ENCODE results near the gene JARID2.

JARID2 gene

GRCh38 chr6:15441215-15441868 lies 195.5 kb downstream of the JARID2 start:
- Histone ChIP-seq H3K36me3 (ENCODE audit: insufficient read depth, low read length) (no peaks in the 10 kb centered on the region; the same call in 1 of the 2 replicates), H3K9me3 (ENCODE audit: insufficient read depth, low read depth, low read length) (no peaks in the 10 kb centered on the region), H3K4me3 (ENCODE audit: low read length) (no peak overlapping the region), H3K27ac (ENCODE audit: low read depth, low read length) (no peak overlapping the region), H3K9ac (ENCODE audit: low read depth, low read length) (no peak overlapping the region), H3K27me3 (ENCODE audit: insufficient read depth, low read length) (no peaks in the 10 kb centered on the region), H3K4me1 (ENCODE audit: insufficient read depth, low read length) (peaks cover 87% of the 10 kb centered on the region)
- WGBS, result 75% methylated on average over 7 of the region's 7 CpGs

- Histone ChIP-seq H3K36me3 (ENCODE audit: insufficient read depth, low read length) (no peaks in the 10 kb centered on the region; the same call in 1 of the 2 replicates), H3K9ac (ENCODE audit: low read depth, low read length) (no peak overlapping the region), H3K4me3 (ENCODE audit: low read length) (no peak overlapping the region), H3K27ac (ENCODE audit: low read depth, low read length) (no peak overlapping the region), H3K9me3 (ENCODE audit: insufficient read depth, low read depth, low read length) (no peaks in the 10 kb centered on the region), H3K27me3 (ENCODE audit: insufficient read depth, low read length) (no peaks in the 10 kb centered on the region), H3K4me1 (ENCODE audit: insufficient read depth, low read length) (peaks cover 87% of the 10 kb centered on the region)
- WGBS, result 77% methylated on average over 3 of the region's 4 CpGs
These were observed 196.1 kb downstream of the JARID2 start for GRCh38 chr6:15441981-15442380.

- Histone ChIP-seq H3K9ac (ENCODE audit: low read depth, low read length) (no peak overlapping the region), H3K4me1 (ENCODE audit: insufficient read depth, low read length) (peaks cover 87% of the 10 kb centered on the region), H3K27me3 (ENCODE audit: insufficient read depth, low read length) (no peaks in the 10 kb centered on the region), H3K27ac (ENCODE audit: low read depth, low read length) (no peak overlapping the region), H3K4me3 (ENCODE audit: low read length) (no peak overlapping the region), H3K36me3 (ENCODE audit: insufficient read depth, low read length) (no peaks in the 10 kb centered on the region; the same call in 1 of the 2 replicates), H3K9me3 (ENCODE audit: insufficient read depth, low read depth, low read length) (no peaks in the 10 kb centered on the region)
- WGBS, result 90% methylated on average over 6 of the region's 6 CpGs
These were observed 196.6 kb downstream of the JARID2 start for GRCh38 chr6:15442467-15442866.

GRCh38 chr6:15443119-15443830 lies 197.4 kb downstream of the JARID2 start:
- no peaks in the 10 kb centered on the region for H3K27me3 ChIP-seq (ENCODE audit: insufficient read depth, low read length)
- H3K9ac ChIP-seq (ENCODE audit: low read depth, low read length), result no peak overlapping the region
- no peak overlapping the region for H3K4me3 ChIP-seq (ENCODE audit: low read length)
- H3K4me1 ChIP-seq (ENCODE audit: insufficient read depth, low read length), result peaks cover 87% of the 10 kb centered on the region
- 86% methylated on average over 5 of the region's 5 CpGs for WGBS
- no peaks in the 10 kb centered on the region; the same call in 1 of the 2 replicates for H3K36me3 ChIP-seq (ENCODE audit: insufficient read depth, low read length)
- H3K27ac ChIP-seq (ENCODE audit: low read depth, low read length), result no peak overlapping the region
- no peaks in the 10 kb centered on the region for H3K9me3 ChIP-seq (ENCODE audit: insufficient read depth, low read depth, low read length)

GRCh38 chr6:15444081-15444731 lies 198.3 kb downstream of the JARID2 start:
- no peaks in the 10 kb centered on the region for H3K27me3 ChIP-seq (ENCODE audit: insufficient read depth, low read length)
- H3K27ac ChIP-seq (ENCODE audit: low read depth, low read length), result no peak overlapping the region
- no peak overlapping the region for H3K9ac ChIP-seq (ENCODE audit: low read depth, low read length)
- H3K4me3 ChIP-seq (ENCODE audit: low read length), result no peak overlapping the region
- H3K4me1 ChIP-seq (ENCODE audit: insufficient read depth, low read length), result peaks cover 86% of the 10 kb centered on the region
- WGBS, result 90% methylated on average over 14 of the region's 14 CpGs
- H3K9me3 ChIP-seq (ENCODE audit: insufficient read depth, low read depth, low read length), result no peaks in the 10 kb centered on the region
- H3K36me3 ChIP-seq (ENCODE audit: insufficient read depth, low read length), result no peaks in the 10 kb centered on the region; the same call in 1 of the 2 replicates

GRCh38 chr6:15444881-15445280 lies 199.0 kb downstream of the JARID2 start:
- no peaks in the 10 kb centered on the region for H3K9me3 ChIP-seq (ENCODE audit: insufficient read depth, low read depth, low read length)
- no peak overlapping the region for H3K9ac ChIP-seq (ENCODE audit: low read depth, low read length)
- no peak overlapping the region for H3K27ac ChIP-seq (ENCODE audit: low read depth, low read length)
- H3K4me3 ChIP-seq (ENCODE audit: low read length), result no peak overlapping the region
- H3K4me1 ChIP-seq (ENCODE audit: insufficient read depth, low read length), result peaks cover 86% of the 10 kb centered on the region
- H3K36me3 ChIP-seq (ENCODE audit: insufficient read depth, low read length), result no peaks in the 10 kb centered on the region
- 91% methylated on average over 3 of the region's 3 CpGs for WGBS
- no peaks in the 10 kb centered on the region for H3K27me3 ChIP-seq (ENCODE audit: insufficient read depth, low read length)

GRCh38 chr6:15447546-15448267 lies 201.8 kb downstream of the JARID2 start:
- H3K36me3 ChIP-seq (ENCODE audit: insufficient read depth, low read length), result peaks cover 17% of the 10 kb centered on the region
- peaks cover 70% of the 10 kb centered on the region for H3K4me1 ChIP-seq (ENCODE audit: insufficient read depth, low read length)
- H3K27ac ChIP-seq (ENCODE audit: low read depth, low read length), result no peak overlapping the region
- no peaks in the 10 kb centered on the region for H3K27me3 ChIP-seq (ENCODE audit: insufficient read depth, low read length)
- no peak overlapping the region for H3K9ac ChIP-seq (ENCODE audit: low read depth, low read length)
- no peak overlapping the region for H3K4me3 ChIP-seq (ENCODE audit: low read length)
- no peaks in the 10 kb centered on the region for H3K9me3 ChIP-seq (ENCODE audit: insufficient read depth, low read depth, low read length)
- WGBS, result 82% methylated on average over 5 of the region's 5 CpGs

GRCh38 chr6:15449011-15449410 lies 203.1 kb downstream of the JARID2 start:
- WGBS, result 90% methylated on average over 2 of the region's 2 CpGs
- peaks cover 57% of the 10 kb centered on the region for H3K4me1 ChIP-seq (ENCODE audit: insufficient read depth, low read length)

GRCh38 chr6:15451738-15452137 lies 205.9 kb downstream of the JARID2 start:
- H3K36me3 ChIP-seq (ENCODE audit: insufficient read depth, low read length), result peaks cover 52% of the 10 kb centered on the region
- H3K4me1 ChIP-seq (ENCODE audit: insufficient read depth, low read length), result peaks cover 55% of the 10 kb centered on the region
- WGBS, result 96% methylated on average over 4 of the region's 4 CpGs
- H3K27me3 ChIP-seq (ENCODE audit: insufficient read depth, low read length), result no peaks in the 10 kb centered on the region
- H3K27ac ChIP-seq (ENCODE audit: low read depth, low read length), result no peak overlapping the region
- no peaks in the 10 kb centered on the region for H3K9me3 ChIP-seq (ENCODE audit: insufficient read depth, low read depth, low read length)
- no peak overlapping the region for H3K9ac ChIP-seq (ENCODE audit: low read depth, low read length)
- no peak overlapping the region for H3K4me3 ChIP-seq (ENCODE audit: low read length)

More at GRCh38 chr6:15449011-15449410, 203.1 kb downstream of the JARID2 start:
- no peak overlapping the region for H3K4me3 ChIP-seq (ENCODE audit: low read length)
- H3K27ac ChIP-seq (ENCODE audit: low read depth, low read length), result no peak overlapping the region
- no peaks in the 10 kb centered on the region for H3K27me3 ChIP-seq (ENCODE audit: insufficient read depth, low read length)
- no peaks in the 10 kb centered on the region for H3K9me3 ChIP-seq (ENCODE audit: insufficient read depth, low read depth, low read length)
- peaks cover 30% of the 10 kb centered on the region for H3K36me3 ChIP-seq (ENCODE audit: insufficient read depth, low read length)
- no peak overlapping the region for H3K9ac ChIP-seq (ENCODE audit: low read depth, low read length)

- Histone ChIP-seq H3K4me1 (ENCODE audit: insufficient read depth, low read length) (peaks cover 56% of the 10 kb centered on the region), H3K27ac (ENCODE audit: low read depth, low read length) (no peak overlapping the region), H3K9me3 (ENCODE audit: insufficient read depth, low read depth, low read length) (no peaks in the 10 kb centered on the region), H3K36me3 (ENCODE audit: insufficient read depth, low read length) (peaks cover 57% of the 10 kb centered on the region), H3K4me3 (ENCODE audit: low read length) (no peak overlapping the region), H3K9ac (ENCODE audit: low read depth, low read length) (no peak overlapping the region), H3K27me3 (ENCODE audit: insufficient read depth, low read length) (no peaks in the 10 kb centered on the region)
- WGBS, result 97% methylated on average over 9 of the region's 9 CpGs
These were observed 206.5 kb downstream of the JARID2 start for GRCh38 chr6:15452182-15452941.

All from HUES64 (cell line).